BLaER1 treated with 17β-estradiol and CSF1 and Interleukin-3, amounts not matched to agents 10 nM and 100 nM (cell line): ENCODE data around the gene TSPAN3.

Experiments used
- H3K27ac ChIP-seq, 11 experiments: shearing (Covaris generic); formaldehyde crosslinking; 2 replicates each; pipeline ENCODE4 v1.8.1; 2022
- H3K27me3 ChIP-seq, 11 experiments: shearing (Covaris generic); formaldehyde crosslinking; 2 replicates each; pipeline ENCODE4 v1.8.1; 2022
- H3K36me3 ChIP-seq, 11 experiments: shearing (Covaris generic); formaldehyde crosslinking; 2 replicates each; pipeline ENCODE4 v1.8.1; 2022
- H3K4me1 ChIP-seq, 10 experiments: shearing (Covaris generic); formaldehyde crosslinking; 2 replicates each; pipeline ENCODE4 v1.8.1; 2022
- H3K4me2 ChIP-seq, 11 experiments: shearing (Covaris generic); formaldehyde crosslinking; 2 replicates each; pipeline ENCODE4 v1.8.1; 2022
- H3K4me3 ChIP-seq, 10 experiments: shearing (Covaris generic); formaldehyde crosslinking; 2 replicates each; pipeline ENCODE4 v1.8.1; 2022
- H3K9ac ChIP-seq, 11 experiments: shearing (Covaris generic); formaldehyde crosslinking; 2 replicates each; pipeline ENCODE4 v1.8.1; 2022
- H3K9me3 ChIP-seq, 11 experiments: shearing (Covaris generic); formaldehyde crosslinking; replicated peaks in 1 of 11; 2 replicates each; pipeline ENCODE4 v1.8.1; 2022
- H4K20me1 ChIP-seq, 11 experiments: shearing (Covaris generic); formaldehyde crosslinking; 2 replicates each; pipeline ENCODE4 v1.8.1; 2022
- Cebpa-rat ChIP-seq, 11 experiments: shearing (Covaris generic); IDR thresholded peaks; 2 replicates each; pipeline ENCODE4 v1.8.1; 2022

TSPAN3 gene

DNA sequence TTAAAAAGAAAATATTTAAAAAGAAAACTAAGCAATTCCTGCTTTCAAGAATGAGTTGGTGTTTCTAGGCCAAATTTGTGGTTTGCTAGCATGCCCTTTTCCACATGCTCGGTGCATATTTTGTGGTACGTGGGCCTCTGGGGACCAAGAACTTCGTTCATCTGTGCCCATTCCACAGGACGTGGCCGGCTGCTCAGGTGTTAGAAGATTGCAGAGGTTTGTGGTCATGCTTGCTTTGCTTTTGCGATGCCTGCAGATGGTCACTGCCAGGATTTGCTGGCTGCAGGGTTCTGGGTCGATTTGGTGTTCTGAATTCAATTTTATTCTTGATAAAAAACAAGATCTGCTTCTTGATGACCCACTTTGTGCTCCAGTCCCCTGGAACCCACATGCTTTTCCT lies 68.5 kb downstream of the TSPAN3 start:
- peaks cover 0 to 68% (median 20%) of the 10 kb centered on the region in 11 experiments; a peak in 12 of 22 replicates for H4K20me1 ChIP-seq
- H3K9ac ChIP-seq, result peak overlapping the region; percentile 73 to 91 (median 80)
- H3K4me1 ChIP-seq, result peaks cover 77 to 100% (median 100%) of the 10 kb centered on the region in 10 experiments
- no peak for TF ChIP-seq Cebpa-rat (IDR thresholded peaks at IDR 0.05)
- H3K27ac ChIP-seq, result peak overlapping the region; percentile 85 to 99 (median 95)
- peaks cover 0 to 76% (median 62%) of the 10 kb centered on the region in 11 experiments; a peak in 18 of 22 replicates for H3K36me3 ChIP-seq
- H3K9me3 ChIP-seq, result no peaks in the 10 kb centered on the region
- peak overlapping the region in 9 of 10 experiments; percentile 12 to 56 (median 39); a peak in 16 of 20 replicates for H3K4me3 ChIP-seq
- peak overlapping the region; percentile 76 to 100 (median 99) for H3K4me2 ChIP-seq
- no peaks in the 10 kb centered on the region for H3K27me3 ChIP-seq

DNA sequence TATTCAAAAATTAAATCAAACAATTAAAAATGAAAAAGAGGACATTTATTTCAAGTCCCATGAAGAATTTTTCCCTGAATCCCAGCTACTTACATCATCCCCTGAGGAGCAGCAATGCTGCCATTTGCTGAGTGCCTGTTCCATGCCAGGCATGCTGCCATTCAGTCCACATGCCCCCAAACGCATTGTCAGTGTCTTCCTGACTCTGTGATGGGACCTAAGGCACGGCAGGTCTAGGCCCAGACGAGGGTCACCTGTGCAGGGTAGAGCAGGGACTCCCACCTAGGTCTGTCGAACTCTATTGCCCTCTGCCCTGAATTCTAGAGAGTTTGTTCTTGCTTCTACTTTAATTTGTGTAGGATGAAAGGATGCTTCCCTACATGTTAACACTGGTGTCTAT lies 68.9 kb downstream of the TSPAN3 start:
- Histone ChIP-seq H3K4me2 (peak overlapping the region; percentile 76 to 100 (median 99)), H3K4me1 (peaks cover 82 to 100% (median 100%) of the 10 kb centered on the region in 10 experiments), H3K36me3 (peaks cover 0 to 76% (median 62%) of the 10 kb centered on the region in 11 experiments; a peak in 18 of 22 replicates)

DNA sequence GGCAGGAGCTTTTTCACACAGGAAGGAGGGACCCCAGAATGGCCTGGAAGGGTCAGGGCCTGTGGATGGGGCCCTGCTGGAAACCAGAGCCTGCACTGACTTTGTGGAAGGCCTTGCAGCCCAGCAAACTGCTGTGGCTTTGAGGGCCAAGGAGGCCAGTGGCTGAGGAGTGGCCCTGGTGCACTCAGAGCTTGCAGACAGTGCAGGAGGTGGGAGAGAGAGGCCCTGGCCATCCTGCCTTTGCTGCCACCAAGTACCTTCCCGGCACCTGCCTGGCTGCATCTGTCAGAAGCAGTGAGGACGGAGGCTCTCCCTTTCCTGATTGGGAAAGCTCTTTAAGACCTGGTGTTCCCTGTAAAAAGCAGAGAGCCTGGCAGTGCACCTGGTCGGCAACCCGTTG lies 69.6 kb downstream of the TSPAN3 start:
- H3K4me3 ChIP-seq, result peak overlapping the region in 8 of 10 experiments; percentile 12 to 56 (median 42); a peak in 13 of 20 replicates
- no peaks in the 10 kb centered on the region for H3K9me3 ChIP-seq
- no peaks in the 10 kb centered on the region for H3K27me3 ChIP-seq
- H3K27ac ChIP-seq, result peak overlapping the region; percentile 85 to 99 (median 95)
- peak overlapping the region; percentile 73 to 91 (median 80); a peak in 21 of 22 replicates for H3K9ac ChIP-seq
- H3K36me3 ChIP-seq, result peaks cover 0 to 76% (median 62%) of the 10 kb centered on the region in 11 experiments; a peak in 17 of 22 replicates
- peak overlapping the region; percentile 76 to 100 (median 99) for H3K4me2 ChIP-seq
- no peak for TF ChIP-seq Cebpa-rat (IDR thresholded peaks at IDR 0.05)
- H3K4me1 ChIP-seq, result peaks cover 88 to 100% (median 100%) of the 10 kb centered on the region in 10 experiments
- H4K20me1 ChIP-seq, result peaks cover 0 to 68% (median 21%) of the 10 kb centered on the region in 11 experiments; a peak in 12 of 22 replicates

More for the DNA sequence above, 68.9 kb downstream of the TSPAN3 start:
- Histone ChIP-seq H3K9me3 (no peaks in the 10 kb centered on the region), H3K4me3 (peak overlapping the region in 9 of 10 experiments; percentile 12 to 56 (median 39); a peak in 15 of 20 replicates), H3K27me3 (no peaks in the 10 kb centered on the region), H3K27ac (peak overlapping the region; percentile 85 to 99 (median 95)), H3K9ac (peak overlapping the region; percentile 73 to 91 (median 80)), H4K20me1 (peaks cover 0 to 68% (median 21%) of the 10 kb centered on the region in 11 experiments; a peak in 12 of 22 replicates)
- no peak for TF ChIP-seq Cebpa-rat (IDR thresholded peaks at IDR 0.05)

DNA sequence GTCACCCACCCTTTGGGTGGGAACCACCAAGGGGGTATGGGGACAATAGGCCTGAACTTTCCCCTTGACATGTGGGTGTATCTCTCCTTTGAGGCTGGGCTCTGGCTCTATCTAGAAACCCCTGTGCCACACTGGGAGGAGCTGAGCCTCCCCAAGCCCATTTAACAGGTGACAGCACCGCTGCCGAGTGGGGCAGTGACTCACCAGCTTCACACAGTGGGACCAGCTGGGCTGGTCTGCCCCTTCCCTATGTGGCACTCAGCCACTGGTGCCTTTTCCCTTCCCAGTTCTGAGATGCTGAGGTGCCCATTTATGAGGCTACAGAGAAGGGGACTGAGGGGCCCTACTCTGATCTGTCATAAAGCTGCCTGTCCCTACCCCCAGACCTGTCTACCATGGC lies 70.9 kb downstream of the TSPAN3 start:
- Histone ChIP-seq H3K27ac (peak overlapping the region; percentile 23 to 99 (median 92); a peak in 14 of 22 replicates), H3K4me3 (peak overlapping the region in 6 of 10 experiments; percentile 15 to 90 (median 54); a peak in 5 of 20 replicates), H3K9me3 (no peaks in the 10 kb centered on the region), H3K9ac (peak overlapping the region in 9 of 11 experiments; percentile 9 to 97 (median 33); a peak in 11 of 22 replicates), H3K4me2 (peak overlapping the region; percentile 12 to 100 (median 99); a peak in 20 of 22 replicates), H3K4me1 (peaks cover 88 to 100% (median 96%) of the 10 kb centered on the region in 10 experiments), H3K36me3 (peaks cover 0 to 65% (median 54%) of the 10 kb centered on the region in 11 experiments; a peak in 17 of 22 replicates), H4K20me1 (peaks cover 0 to 68% (median 21%) of the 10 kb centered on the region in 11 experiments; a peak in 12 of 22 replicates), H3K27me3 (no peaks in the 10 kb centered on the region)
- TF ChIP-seq Cebpa-rat (IDR thresholded peaks at IDR 0.05), result no peak

DNA sequence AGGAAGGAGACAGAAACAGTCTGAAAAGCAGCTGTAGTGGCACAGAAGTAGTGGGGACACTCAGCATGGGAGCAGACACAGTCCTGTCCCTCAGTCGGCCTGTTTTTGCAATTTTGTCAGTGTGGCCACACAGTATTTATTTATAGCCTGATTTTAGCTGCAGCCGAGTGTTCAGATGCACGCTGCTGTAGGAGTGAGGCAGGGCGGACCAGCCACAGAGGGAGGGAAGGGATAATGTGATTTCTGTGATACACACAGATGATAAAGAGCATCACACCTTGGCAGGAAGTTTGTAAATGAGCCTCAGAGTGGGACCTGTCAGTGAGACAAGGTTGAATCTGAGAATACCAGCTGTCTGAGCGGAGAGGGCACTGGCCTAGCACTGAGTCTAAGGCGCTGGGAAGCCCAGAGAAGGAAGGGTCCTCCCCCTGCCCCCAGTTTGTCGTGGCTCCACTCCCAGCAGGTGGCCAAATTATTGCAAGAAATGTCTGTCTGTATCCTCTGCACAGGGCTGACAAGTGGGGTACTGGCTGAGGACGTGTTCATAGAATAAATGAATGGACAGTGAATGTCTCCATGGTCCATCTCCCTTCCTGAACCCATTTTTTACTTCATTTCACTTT lies 72.1 kb downstream of the TSPAN3 start:
- Histone ChIP-seq H3K4me3 (peak overlapping the region in 8 of 10 experiments; percentile 74 to 92 (median 82); a peak in 15 of 20 replicates), H3K4me1 (peaks cover 88 to 100% (median 96%) of the 10 kb centered on the region in 10 experiments), H3K27ac (peak overlapping the region; percentile 29 to 99 (median 94); a peak in 19 of 22 replicates), H3K27me3 (no peaks in the 10 kb centered on the region), H3K36me3 (peaks cover 0 to 59% (median 54%) of the 10 kb centered on the region in 11 experiments; a peak in 17 of 22 replicates), H4K20me1 (peaks cover 0 to 68% (median 21%) of the 10 kb centered on the region in 11 experiments; a peak in 12 of 22 replicates), H3K4me2 (peak overlapping the region; percentile 92 to 100 (median 99)), H3K9ac (peak overlapping the region; percentile 84 to 98 (median 91); a peak in 21 of 22 replicates), H3K9me3 (no peaks in the 10 kb centered on the region)
- TF ChIP-seq Cebpa-rat (IDR thresholded peaks at IDR 0.05), result no peak

DNA sequence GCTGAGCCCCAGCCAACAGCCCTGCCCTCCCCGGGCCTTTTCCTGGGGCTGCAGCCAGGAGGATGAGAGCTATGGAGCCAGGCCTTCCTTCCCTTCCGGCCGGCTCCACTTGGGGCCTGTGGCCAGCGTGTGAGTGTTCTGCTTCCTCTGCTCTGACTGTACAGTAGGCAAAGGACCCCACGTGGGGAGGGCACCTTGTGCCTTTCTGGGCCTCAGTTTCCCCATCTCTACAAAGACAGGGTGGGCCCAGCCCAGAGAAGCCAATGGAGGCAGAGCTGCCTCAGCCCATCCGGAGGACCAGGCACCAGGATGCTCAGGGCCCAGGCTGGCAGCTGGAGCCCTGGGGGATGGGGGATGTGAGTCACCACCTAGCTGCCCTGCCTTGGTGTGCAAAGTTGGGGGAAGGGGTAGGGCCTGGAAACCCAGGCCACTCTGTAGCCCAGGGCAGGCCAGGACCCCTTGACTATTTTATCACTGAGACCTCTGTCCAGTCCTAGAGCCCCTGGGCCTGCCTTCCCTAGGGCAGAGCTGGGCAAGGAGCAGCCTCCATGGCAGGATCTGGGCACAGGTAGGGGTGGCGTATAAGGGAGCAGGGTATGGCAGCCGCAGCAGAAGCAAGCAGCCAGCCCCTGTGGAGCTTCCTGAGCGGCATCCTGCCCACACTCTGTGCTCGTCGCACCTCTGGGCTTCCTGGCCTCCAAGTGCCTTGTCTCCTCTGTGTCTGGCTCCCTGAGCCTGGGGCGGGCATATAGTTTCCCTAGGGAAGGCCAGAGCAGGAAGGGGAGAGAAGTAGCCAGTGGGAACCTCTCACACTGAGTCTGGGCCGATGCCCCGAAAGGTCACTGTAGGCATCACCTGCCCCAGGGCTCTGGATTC lies 74.1 kb downstream of the TSPAN3 start:
- Histone ChIP-seq H3K36me3 (peaks cover 0 to 57% (median 51%) of the 10 kb centered on the region in 11 experiments; a peak in 17 of 22 replicates), H3K27me3 (no peaks in the 10 kb centered on the region), H3K4me2 (peak overlapping the region; percentile 92 to 100 (median 99)), H3K4me3 (peak overlapping the region in 9 of 10 experiments; percentile 67 to 92 (median 80); a peak in 19 of 20 replicates), H3K9ac (peak overlapping the region; percentile 84 to 98 (median 91)), H3K4me1 (peaks cover 88 to 100% (median 96%) of the 10 kb centered on the region in 10 experiments), H3K9me3 (no peaks in the 10 kb centered on the region), H3K27ac (peak overlapping the region; percentile 71 to 99 (median 94)), H4K20me1 (peaks cover 0 to 53% (median 21%) of the 10 kb centered on the region in 11 experiments; a peak in 12 of 22 replicates)
- TF ChIP-seq Cebpa-rat (IDR thresholded peaks at IDR 0.05), result no peak

DNA sequence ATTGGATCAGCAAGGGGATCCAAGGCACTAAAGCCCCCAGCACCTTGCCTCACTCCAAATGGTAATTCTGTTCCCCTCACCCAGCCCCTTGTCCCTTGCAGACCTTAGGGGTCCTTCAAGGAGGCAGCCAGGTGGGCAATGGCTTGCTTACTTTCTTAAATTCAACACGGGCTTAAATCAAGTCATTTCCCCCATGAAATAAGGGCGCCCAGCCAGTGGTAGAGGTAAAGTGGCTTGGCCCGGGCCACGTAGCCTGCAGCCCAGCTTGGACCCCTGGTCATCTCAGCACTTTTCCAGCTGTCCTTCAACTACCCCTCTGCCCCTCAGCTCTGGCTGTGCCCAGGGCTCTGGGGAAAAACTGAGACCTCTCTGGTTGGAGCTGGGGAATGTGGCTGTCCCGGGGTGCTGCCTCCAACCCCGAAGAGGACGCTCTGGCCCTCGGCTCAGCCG lies 74.8 kb downstream of the TSPAN3 start:
- Histone ChIP-seq H3K4me3 (peak overlapping the region; percentile 54 to 92 (median 80); a peak in 19 of 20 replicates), H3K9ac (peak overlapping the region; percentile 84 to 98 (median 91)), H3K4me2 (peak overlapping the region; percentile 92 to 100 (median 99)), H3K27ac (peak overlapping the region; percentile 71 to 99 (median 94)), H3K27me3 (no peaks in the 10 kb centered on the region), H3K36me3 (peaks cover 0 to 50% (median 44%) of the 10 kb centered on the region in 11 experiments; a peak in 17 of 22 replicates), H3K9me3 (no peaks in the 10 kb centered on the region), H4K20me1 (peaks cover 0 to 47% (median 21%) of the 10 kb centered on the region in 11 experiments; a peak in 12 of 22 replicates), H3K4me1 (peaks cover 88 to 100% (median 96%) of the 10 kb centered on the region in 10 experiments)
- TF ChIP-seq Cebpa-rat (IDR thresholded peaks at IDR 0.05), result no peak
